Measurements from ENCODE around the gene AGTR1.
"Not testable (repeated sequence)": the region's sequence is repeated elsewhere in the genome, so short reads cannot be mapped to it uniquely, and the experiment has no call there.

AGTR1 gene

DNA sequence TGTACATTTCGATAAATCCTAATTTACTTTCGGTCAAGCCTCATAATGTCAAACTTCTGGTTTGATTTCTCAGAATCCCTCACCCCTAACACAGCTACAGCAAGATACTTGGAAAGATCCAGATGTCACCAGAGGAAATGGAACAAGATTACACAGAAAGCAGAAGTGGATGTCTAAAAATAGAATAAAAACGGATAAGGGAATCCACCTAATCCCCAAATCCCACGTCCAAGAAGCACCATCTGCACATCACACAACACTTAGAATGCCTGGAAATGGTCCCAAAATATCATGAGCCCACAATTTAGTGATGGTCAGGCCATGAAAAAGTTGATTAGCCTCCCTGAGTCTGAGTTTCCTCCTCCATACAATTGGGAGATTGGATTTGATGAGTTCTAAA is 61.7 kb downstream of the AGTR1 start:
- no peak for DNase-seq

DNA sequence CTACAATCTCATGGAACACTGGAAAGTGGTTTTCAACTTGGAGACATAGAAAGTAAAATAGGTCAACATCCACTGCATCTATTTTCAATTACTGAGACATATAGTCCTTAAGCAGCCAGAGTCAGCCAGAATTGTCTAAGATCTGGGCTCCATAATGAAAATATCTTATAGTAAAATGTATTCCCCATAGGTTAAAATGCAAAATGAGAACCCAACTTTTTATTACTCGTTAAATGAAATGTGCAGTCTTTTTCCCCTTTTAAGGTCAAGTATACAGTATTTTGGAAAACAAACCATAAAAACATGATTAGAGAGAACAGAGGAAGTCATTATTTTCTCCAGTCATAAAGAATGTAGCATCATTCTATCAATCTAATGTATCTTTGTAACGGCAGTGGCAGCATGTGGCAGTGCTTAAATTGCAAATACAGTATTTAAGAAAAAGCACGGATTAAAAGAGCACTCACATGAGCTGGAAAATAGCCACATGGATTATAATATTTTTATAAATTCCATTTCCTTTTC is 65.5 kb downstream of the AGTR1 start:
- no peak for DNase-seq

DNA sequence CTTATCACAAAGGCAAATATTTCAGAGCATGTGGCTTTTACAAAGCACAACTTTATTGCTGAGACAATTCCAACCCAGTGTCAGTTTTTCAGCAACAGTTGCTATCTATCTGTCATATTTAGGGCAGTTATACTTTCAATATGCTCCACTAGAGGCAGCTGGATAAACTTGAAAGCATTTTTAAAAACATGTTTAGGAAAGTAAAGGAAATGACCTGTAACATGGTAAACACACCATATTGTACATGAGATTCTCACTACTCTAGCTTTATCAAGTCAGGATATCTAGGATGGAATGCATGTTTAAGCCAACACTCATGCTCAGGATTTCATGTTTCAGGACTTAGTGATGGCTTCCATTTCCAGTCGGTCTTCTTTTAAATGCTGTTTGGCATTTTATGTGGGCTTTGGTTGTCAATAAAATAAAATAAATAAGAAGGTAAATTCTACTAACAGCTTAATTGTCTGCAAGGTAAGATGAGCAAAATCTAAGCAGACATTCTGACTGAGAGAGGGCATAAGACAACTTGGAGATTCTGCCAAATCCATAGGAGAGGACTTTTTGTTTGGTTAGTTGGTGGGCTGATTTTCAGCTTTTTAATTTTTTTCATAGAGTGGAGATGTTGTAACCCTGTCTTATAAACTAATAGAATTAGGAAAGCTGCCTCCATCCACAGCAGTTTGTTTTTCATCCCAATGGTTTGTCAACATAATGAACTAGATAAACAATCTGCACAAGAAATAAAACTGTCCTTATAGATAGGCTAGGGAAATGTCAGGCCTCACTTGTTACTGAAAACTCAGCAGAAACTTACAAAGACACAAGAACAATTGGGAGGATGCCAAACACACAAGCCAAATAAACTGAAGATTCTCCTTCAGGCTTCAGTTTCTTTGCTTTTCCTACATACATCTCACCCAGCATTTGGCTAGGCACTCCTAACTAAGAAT is 66.6 kb downstream of the AGTR1 start:
- DNase-seq: no peak

DNA sequence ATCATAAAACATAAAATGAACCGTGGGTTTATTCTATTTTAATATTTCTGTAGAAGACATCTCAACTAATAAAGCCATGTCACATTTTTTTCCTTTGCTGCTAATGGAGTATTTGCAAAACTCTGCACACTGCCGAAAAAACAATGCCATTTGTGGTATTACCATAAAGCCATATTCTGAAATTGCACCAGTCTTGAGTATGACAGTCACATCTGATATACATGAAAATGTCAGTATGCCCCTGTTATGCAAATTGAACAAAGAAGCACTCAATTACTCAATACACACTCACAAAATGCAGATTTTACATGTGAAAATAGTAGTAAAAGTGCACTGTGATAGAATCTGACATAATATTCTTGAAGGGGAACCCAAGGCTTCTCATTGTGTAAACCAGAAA is 74.7 kb downstream of the AGTR1 start:
- DNase-seq: no peak

DNA sequence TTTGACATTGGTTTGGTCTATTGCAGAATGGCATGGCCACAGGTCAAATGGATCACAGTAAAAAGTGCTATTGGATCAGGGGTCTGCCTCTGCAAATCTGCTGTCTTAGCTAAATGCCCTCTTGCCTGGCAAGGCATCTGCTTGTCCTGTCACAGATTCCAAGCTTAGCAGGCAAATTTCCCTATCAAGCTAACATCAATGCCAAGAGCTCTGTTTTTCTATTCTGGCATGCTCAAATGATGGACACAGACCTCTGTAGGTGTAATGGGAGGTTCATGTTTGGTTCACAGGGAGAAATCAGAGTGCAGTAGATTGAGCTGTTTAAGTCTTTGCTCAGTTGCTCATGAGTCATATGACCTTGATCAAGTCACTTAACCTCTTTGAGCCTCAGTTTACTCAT is 75.1 kb downstream of the AGTR1 start:
- DNase-seq: no peak

DNA sequence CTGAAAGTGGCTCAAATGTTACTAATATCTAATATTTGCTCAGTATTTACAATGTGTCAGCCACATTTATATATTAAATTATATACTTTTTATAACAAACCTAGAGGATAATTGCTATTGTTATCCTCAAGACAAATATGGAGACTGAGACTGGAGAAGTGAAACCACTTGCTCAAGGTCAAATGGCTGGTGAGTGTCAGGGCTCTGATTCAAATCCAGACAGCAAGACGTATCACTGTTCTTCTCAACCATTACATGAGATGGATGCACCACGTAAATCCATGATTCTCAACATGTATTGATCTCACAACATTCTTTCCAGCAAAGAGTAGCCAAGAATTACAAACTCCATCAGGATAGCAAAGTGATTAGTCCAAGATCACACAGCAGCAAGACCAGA is 76.1 kb downstream of the AGTR1 start:
- DNase-seq: no peak

DNA sequence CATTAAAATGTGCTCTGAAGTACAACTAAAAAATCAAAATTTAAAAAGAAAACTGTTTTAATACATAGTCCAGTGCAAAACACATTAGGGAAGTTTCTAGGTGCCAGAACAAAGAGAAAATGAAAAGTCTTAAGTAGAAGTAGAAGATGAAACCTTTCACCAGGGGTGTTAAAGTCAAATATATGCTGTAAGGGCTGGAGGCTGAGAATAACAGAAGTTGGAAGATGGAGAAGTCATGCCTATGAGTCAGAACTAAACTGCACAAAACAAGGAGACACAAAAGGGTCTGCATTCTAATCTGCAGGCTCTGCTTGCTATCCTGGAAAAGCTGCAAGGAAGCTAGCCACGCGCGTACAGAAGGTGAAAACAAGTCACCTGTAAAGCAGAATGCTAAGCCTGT is 81.2 kb downstream of the AGTR1 start:
- DNase-seq: no peak

DNA sequence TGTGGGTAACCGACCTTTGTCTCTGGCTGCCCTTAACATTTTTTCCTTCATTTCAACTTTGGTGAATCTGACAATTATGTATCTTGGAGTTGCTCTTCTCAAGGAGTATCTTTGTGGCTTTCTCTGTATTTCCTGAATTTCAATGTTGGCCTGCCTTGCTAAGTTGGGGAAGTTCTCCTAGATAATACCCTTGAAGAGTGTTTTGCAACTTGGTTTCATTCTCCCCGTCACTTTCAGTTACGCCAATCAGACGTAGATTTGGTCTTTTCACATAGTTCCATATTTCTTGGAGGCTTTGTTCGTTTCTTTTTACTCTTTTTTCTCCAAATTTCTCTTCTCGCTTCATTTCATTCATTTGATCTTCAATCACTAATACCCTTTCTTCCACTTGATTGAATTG is 87.3 kb downstream of the AGTR1 start:
- DNase-seq: not testable (repeated sequence)

DNA sequence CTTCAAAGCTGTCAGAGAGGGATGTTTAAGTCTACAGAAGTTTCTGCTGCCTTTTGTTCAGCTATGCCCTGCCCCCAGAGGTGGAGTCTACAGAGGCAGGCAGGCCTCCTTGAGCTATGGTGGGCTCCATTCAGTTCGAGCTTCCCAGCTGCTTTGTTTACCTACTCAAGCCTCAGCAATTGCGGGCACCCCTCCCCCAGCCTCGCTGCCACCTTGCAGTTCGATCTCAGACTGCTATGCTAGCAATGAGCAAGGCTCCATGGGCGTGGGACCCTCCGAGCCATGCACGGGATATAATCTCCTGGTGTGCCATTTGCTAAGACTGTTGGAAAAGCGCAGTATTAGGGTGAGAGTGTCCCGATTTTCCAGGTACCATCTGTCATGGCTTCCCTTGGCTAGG is 88.5 kb downstream of the AGTR1 start:
- not testable (repeated sequence) for DNase-seq

DNA sequence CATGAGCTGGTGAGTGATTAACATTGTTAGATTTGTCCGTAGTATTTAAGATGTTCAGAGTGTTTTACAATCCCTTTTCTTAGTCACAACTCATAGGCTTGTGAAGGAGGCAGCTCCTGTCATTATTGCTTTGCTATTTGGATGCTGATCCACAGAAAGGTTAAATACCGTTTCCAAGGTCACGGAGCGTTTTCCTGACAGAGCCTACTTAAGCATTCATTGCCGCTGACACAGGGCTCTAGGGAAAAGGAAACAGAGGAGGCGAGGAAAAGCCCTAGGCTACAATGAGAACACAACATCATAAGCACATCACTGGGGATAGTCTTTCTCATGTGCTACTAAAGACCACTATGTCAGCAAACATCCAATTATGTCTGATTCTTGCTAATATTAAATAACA is 91.4 kb downstream of the AGTR1 start:
- no peak for DNase-seq

DNA sequence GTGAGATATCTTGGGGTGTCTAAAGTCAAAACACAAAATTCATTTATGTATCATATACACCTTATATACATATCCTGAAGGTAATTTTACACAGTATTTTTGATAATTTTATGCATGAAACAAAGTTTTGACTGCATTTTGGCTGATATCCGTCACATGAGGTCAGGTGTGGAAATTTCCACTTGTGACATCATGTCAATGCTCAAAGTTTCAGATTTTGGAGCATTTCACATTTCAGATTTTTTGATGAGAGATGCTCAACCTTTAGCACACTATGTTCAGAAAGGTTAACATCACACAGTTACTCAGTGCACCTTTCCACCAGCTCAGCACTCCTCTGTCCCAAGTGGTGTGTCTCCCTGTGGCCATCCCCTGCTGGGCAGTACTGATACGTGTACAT is 92.2 kb downstream of the AGTR1 start:
- DNase-seq: no peak

DNA sequence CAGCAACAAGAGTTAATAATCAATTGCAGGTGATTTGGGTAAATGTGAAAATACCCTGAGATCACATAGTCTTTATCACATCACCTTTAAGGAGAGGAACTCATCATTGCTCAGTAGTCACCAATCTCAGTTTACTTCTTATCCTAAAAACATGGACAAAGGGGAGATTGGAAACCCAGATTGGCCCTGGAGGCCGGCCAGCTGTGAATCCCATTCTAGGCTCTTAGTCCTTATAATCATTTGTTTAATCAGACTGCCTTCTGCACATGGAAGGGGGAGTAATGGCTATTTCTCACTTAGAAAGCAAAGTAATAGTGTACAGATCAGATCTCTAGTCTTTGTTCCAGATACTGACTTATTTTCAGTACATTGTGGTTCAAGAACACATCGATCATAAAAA is 92.7 kb downstream of the AGTR1 start:
- no peak for DNase-seq

DNA sequence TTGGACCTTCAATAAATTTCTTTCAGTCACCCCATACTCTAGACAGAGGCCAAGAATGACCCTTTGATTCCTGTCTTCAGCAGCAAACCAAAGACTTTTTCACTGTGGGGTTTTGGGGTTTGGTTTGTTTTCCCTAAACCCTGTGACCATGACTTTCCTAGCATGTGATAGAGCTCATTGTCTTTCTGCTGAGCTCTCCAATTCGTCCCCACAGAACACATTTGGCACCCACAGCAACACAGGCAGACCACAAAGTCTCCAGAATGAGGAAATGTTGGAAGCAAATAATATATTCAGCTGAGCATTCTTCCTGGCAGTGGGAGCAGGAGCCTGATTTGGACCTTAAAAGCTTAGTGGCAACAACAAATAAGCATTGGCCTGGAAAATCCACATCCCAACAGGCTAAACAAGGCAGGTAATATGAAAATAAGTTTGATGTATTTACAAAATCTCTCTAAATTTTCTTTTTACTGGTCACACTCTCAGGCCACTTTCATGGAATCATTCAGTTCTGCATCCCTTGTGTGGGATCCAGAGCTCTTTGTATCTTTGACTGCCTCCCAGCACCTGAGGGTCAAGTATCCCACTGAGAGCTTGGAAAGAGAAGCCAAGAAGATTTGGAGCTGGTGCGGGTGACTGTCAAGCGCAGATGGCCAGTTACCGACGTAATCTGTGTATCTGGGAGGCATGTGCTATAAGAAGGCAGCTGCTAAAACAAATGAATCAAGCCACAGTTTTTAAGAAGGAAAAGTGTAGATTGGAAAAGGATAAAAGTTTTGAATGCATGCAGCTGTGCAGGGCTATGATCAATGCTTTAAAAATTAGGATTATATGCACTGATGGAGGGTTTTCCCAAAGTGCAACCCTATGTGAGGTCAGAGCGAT is 93.4 kb downstream of the AGTR1 start:
- DNase-seq: no peak

DNA sequence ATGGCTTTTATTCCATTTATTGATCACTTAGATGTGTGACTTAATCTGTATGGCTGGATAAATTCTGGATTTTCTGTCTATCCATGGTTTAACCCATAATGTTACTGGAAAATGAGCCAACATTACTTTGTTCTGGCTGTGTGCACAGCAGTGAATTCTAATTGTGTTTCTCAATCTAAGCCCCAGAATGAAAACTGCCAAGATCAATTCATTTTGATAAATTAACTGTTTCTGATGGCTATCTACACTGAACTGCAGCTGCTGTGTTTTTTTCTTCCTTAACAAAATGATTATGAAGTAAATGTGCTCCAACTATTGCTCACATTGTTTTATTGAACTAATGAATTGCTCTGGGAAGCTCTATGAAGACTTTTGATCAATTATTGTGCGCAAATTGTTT is 94.2 kb downstream of the AGTR1 start:
- DNase-seq: no peak

DNA sequence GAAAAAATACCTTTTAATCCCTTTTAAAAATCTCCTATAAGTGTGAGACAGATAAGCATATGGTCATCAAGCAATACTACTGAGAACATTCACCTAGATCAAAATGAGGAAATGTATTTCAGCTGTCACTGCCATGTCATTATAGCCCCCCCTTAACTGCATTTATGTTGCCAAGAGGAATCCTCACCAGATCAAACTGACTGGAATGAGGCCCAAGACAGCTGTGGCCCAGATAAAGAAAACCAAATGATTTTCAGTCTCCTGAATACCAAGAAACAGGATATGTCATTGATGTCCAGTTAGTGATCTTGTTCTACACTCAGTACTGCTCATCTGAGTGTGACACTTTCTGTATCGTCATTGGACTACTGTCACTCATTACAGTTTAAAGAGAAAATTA is 94.8 kb downstream of the AGTR1 start:
- DNase-seq: no peak
